Measurements from ENCODE around the gene WDPCP. TPM values are rescaled to one million over a fixed set of nuclear protein-coding genes. Genes with fewer than 3 reads are reported as not detected.
"Not testable (repeated sequence)": the region's sequence is repeated elsewhere in the genome, so short reads cannot be mapped to it uniquely, and the experiment has no call there.

WDPCP gene, protein sequence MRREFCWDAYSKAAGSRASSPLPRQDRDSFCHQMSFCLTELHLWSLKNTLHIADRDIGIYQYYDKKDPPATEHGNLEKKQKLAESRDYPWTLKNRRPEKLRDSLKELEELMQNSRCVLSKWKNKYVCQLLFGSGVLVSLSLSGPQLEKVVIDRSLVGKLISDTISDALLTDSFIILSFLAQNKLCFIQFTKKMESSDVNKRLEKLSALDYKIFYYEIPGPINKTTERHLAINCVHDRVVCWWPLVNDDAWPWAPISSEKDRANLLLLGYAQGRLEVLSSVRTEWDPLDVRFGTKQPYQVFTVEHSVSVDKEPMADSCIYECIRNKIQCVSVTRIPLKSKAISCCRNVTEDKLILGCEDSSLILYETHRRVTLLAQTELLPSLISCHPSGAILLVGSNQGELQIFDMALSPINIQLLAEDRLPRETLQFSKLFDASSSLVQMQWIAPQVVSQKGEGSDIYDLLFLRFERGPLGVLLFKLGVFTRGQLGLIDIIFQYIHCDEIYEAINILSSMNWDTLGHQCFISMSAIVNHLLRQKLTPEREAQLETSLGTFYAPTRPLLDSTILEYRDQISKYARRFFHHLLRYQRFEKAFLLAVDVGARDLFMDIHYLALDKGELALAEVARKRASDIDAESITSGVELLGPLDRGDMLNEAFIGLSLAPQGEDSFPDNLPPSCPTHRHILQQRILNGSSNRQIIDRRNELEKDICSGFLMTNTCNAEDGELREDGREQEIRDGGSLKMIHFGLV
- 4.9 and 8.7 TPM in 2 replicates for total RNA-seq (2014; rRNA removed; shearing (Covaris generic))

DNA sequence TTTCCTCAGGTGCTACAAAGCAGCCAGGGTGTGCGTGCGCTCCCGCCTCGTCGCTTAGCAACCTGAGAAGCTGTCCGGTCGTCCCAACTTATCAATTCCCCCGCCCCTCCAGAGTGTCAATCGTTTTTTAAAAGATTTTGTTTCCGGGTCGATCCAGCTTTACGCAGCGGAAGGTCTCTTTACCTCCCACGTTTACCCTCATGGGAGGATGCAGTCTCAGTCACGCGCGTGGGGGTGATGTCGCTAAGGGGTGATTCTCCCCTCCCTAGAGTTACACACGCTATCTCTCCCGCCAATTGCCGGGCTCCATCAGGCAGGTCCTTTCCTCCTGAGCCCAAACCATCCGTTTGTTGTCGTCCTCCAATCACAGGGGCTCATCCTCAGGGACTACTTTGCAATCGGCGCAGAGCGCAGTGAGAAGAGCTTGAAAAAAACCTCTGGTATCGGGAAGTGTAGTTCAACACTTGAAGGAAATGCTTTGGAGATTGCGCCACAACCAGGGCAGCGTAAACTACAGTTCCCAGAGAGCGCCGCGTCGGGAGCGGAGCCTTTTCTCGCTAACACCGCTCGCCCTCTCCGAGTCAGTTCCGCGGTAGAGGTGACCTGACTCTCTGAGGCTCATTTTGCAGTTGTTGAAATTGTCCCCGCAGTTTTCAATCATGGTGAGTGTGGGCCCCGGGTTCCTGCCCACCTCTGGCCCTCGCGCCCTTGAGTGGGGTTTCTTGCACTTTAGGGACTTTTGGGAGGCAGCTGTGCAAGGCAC lies at the start of gene WDPCP, which contains the start of gene MDH1:
WDPCP (minus strand) TSS at position 93 of the 763 bp plus-strand sequence. CDS start 206 bp downstream, outside the sequence.
MDH1 (plus strand) TSS at position 579 of the 763 bp plus-strand sequence; CDS start at position 660, 81 bp downstream.
- DNase-seq (ENCODE audit: low spot score), result peak; percentile 99

GRCh38 chr2:63632382-63632781 lies 44.1 kb upstream of the WDPCP start:
- DNase-seq (ENCODE audit: low spot score), result no peak

DNA sequence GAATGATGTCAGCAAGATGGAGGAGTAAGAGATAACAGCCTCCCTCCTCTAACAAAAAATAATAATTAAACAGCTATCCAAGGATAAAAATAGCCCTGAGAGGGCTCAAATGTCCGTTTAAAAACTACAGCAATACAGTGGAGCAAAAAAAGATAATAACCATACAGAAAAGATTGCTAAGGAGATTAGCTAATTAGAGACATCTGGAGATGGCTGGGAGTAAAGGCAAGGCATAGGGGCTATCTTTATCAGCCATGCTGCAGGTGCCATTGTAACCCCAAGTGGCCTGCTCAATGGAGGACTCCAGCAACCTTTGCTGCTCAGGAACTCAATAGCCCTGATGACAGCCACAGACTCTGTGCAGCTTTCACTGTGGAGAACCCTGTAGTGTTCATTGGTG lies 43.2 kb upstream of the WDPCP start:
- no peak for DNase-seq (ENCODE audit: low spot score)

- no peak for DNase-seq (ENCODE audit: low spot score)
These were observed 40.2 kb upstream of the WDPCP start for GRCh38 chr2:63628403-63628942.

DNA sequence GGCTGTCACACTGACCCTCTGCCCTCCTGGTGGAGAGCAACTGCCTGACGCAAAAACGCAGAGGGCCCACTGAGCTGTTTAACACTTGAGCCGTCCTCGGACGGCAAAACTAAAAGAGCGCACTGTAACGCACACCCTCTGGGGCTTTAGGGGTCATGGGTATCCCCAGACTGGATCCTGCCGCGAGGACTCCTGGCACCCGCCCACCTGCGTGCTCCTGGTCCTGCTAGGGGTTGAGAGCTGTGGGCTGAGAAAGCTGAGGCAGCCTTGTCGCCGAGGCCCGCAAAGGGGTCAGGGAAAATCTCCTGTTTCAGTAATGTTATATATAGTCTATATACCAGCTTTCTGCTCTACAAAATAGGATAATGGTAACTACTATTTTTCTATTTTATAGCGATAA lies 39.6 kb upstream of the WDPCP start:
- no peak for DNase-seq (ENCODE audit: low spot score)

GRCh38 chr2:63623763-63624162 lies 35.5 kb upstream of the WDPCP start:
- DNase-seq (ENCODE audit: low spot score), result not testable (repeated sequence)

GRCh38 chr2:63622751-63623150 lies 34.5 kb upstream of the WDPCP start:
- no peak for DNase-seq (ENCODE audit: low spot score)

DNA sequence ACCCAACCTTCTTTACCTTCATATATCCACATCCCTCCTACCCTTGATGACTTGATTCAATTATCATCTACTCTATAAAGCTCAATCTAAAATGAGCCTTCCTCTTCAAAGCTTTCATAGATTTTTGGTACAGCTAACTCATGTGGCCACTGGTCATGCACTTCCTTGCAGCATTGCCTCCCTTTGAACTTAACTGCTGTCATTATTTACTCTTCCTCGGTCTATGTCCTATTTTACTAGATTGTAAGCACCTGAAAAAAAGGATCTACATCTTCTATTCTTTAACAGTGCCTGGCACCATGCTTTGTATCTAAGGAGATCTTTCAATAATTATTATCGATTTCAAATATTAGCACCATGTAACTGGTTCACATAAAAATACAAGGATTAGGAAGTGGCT lies 31.1 kb upstream of the WDPCP start:
- DNase-seq (ENCODE audit: low spot score), result no peak

DNA sequence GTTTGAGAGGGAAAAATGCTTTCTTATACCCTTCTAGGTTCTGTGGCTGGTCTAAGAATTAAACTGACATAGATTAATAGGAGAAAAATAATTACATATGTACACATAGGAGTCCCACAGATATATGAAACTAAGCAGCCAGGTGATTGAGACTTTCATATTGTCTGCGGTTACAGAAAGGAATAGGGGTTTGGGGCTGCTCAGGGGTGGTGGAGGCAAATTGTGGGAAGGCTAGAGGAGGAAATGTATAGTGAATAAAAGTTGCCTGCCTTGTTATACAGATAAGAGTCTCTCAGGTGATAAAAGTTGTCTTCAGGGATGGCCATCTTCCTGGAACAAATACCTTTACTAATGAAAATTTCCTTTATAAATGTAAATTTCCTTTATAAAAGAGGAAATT lies 29.1 kb upstream of the WDPCP start:
- no peak for DNase-seq (ENCODE audit: low spot score)

- DNase-seq (ENCODE audit: low spot score), result peak; percentile 84
These were observed 27.0 kb upstream of the WDPCP start for GRCh38 chr2:63614983-63615945.

- peak; percentile 91 for DNase-seq (ENCODE audit: low spot score)
These were observed 26.2 kb upstream of the WDPCP start for GRCh38 chr2:63614448-63614968.

- DNase-seq (ENCODE audit: low spot score), result peak; percentile 45
These were observed 25.2 kb upstream of the WDPCP start for GRCh38 chr2:63613391-63613901.

DNA sequence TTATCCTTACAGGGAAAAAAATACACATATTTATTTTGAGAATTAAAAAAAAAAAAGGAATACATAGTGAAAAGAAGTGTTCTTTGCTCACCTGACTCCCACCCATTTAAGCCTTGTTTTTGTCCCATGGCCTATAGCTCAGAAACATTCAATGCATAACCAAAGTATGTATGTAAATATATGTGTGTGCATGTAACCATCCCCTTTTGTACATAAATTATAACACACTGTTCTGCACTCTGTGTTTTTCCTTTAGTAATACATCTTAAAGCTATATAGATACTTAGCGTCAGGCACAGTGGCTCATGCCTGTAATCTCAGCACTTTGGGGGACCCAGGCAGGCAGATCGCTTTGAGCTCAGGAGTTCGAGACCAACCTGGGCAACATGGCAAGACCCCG lies 22.2 kb upstream of the WDPCP start:
- DNase-seq (ENCODE audit: low spot score), result no peak

- DNase-seq (ENCODE audit: low spot score), result not testable (repeated sequence)
These were observed 20.6 kb upstream of the WDPCP start for GRCh38 chr2:63608865-63609264.

DNA sequence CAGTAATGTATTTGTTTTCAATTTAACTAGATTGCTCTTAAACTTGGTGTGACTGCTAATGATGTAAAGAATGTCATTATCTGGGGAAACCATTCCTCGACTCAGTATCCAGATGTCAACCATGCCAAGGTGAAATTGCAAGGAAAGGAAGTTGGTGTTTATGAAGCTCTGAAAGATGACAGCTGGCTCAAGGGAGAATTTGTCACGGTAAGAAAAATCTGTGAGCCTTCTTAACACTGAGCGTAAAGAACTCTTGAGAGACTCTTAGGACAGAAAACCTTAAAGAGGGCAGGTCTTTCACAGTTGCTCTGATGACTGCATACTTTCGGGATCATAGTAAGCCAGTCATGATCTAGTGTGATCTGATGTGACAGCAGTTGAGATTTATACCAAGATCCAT lies 16.4 kb upstream of the WDPCP start:
- no peak for DNase-seq (ENCODE audit: low spot score)

DNA sequence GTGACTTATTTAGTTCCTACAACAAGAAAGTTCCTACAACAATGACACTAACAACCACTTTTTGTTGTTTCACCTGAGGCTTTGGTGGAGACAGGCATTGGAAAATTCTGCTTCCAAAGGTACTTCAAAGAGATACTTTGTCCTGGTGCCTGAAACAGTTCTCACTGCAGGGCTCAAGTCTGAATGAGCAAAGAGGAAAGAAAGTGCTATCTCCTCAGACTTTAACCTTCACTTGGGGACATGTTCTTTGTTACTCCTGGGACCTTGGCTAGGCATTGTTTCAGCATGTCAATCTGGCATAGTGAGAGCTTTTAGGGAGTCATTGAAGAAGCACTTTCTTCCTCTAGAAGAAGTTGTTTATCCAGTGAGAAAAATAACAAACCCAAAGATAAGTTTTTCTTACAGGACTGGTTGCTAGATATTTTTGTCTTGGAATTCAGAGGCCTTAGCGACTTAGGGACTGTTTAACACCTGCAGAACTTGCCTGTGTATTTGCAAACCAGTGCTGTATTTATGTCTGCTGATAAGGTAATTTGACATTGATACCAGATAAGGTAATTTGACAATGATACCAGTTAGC lies 12.7 kb upstream of the WDPCP start:
- no peak for DNase-seq (ENCODE audit: low spot score)

- DNase-seq (ENCODE audit: low spot score), result no peak
These were observed 10.7 kb upstream of the WDPCP start for GRCh38 chr2:63598981-63599380.

GRCh38 chr2:63596401-63596883 lies 8.2 kb upstream of the WDPCP start:
- DNase-seq (ENCODE audit: low spot score), result no peak

DNA sequence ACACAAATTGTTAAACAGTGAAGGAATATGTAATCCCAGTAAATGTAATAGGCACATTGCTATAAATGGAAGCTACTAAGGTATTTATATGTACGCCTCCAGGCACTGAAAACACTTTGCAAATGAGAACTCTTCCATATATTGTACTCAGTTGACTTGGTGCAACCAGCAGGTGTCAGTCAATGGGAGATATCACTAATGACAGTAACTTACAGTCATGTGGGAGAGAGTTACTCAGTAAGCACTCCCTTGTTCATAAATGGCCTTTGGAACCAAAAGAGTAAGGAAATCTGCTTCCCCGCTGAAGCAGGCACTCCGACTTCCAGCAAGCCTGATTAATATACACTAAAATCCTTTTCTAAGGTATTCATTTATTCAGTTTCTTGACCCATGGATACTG lies 6.4 kb upstream of the WDPCP start:
- no peak for DNase-seq (ENCODE audit: low spot score)

All from A172 (cell line).